ENCODE measurements around the gene MGAT4A. TPM values are rescaled to one million over a fixed set of nuclear protein-coding genes. Genes with fewer than 3 reads are reported as not detected.
A peak's percentile ranks its signal among the peaks of the same experiment; 100 is the strongest.

MGAT4A gene
- total and polyA plus RNA-seq, 3 experiments from 2014 or later: 65.2 to 211 (median 66.8) TPM

- Histone ChIP-seq H3K27me3 (ENCODE audit: insufficient read depth, low read length, poor library complexity, severe bottlenecking) (no peaks in the 10 kb centered on the region), H3K4me3 (ENCODE audit: low read length) (no peak overlapping the region), H3K36me3 (ENCODE audit: insufficient read depth, low read length) (no peaks in the 10 kb centered on the region), H3K9me3 (ENCODE audit: low read length) (no peaks in the 10 kb centered on the region), H3K27ac (ENCODE audit: low read depth, low read length) (no peak overlapping the region), H3K4me1 (ENCODE audit: insufficient read depth, low read length) (peaks cover 59% of the 10 kb centered on the region)
- Mint-ChIP-seq H3K9me3 (no peaks in the 10 kb centered on the region), H3K4me3 (peak overlapping the region in 5 of 7 donors; percentile 4 to 69 (median 32)), H3K27me3 (peaks cover 0 to 2% of the 10 kb centered on the region in 2 donors), H3K27ac (peak overlapping the region; percentile 52 to 100 (median 98)), H3K4me1 (peaks cover 57 to 71% (median 70%) of the 10 kb centered on the region in 3 donors), H3K36me3 (peaks cover 0 to 5% (median 0%) of the 10 kb centered on the region in 3 donors)
- POLR2A ChIA-PET: interaction anchor here (1.5 kb wide), 1 partner anchor 14 kb away, joined by 4 read pairs; no protein-coding TSS in a partner anchor
- no peak for DNase-seq
- CTCF ChIA-PET: interaction anchor here (1.2 to 2.1 kb wide), 2 partner anchors 16 to 49 kb away, joined by 3 to 9 read pairs; no protein-coding TSS in a partner anchor
Observed at GRCh38 chr2:98773907-98774306, 43.0 kb upstream of the MGAT4A start.

GRCh38 chr2:98773169-98773568, 42.2 kb upstream of the MGAT4A start:
- H3K9me3 ChIP-seq (ENCODE audit: low read length): no peaks in the 10 kb centered on the region
- CTCF ChIA-PET: interaction anchor here (1.2 to 2.1 kb wide), 2 partner anchors 16 to 50 kb away, joined by 3 to 9 read pairs; no protein-coding TSS in a partner anchor
- DNase-seq: no peak
- peaks cover 0 to 2% of the 10 kb centered on the region in 2 donors for H3K27me3 Mint-ChIP-seq
- POLR2A ChIA-PET: interaction anchor here (1.4 to 1.5 kb wide), 2 partner anchors 14 to 43 kb away, joined by 3 to 4 read pairs; partner anchors contain the start of gene MGAT4A
- H3K4me1 Mint-ChIP-seq: peaks cover 62 to 78% (median 78%) of the 10 kb centered on the region in 3 donors
- H3K4me1 ChIP-seq (ENCODE audit: insufficient read depth, low read length): peaks cover 66% of the 10 kb centered on the region
- H3K27ac Mint-ChIP-seq: peak overlapping the region; percentile 94 to 100 (median 98)
- no peaks in the 10 kb centered on the region for H3K36me3 ChIP-seq (ENCODE audit: insufficient read depth, low read length)
- H3K9me3 Mint-ChIP-seq: no peaks in the 10 kb centered on the region
- H3K36me3 Mint-ChIP-seq: peaks cover 0 to 5% (median 0%) of the 10 kb centered on the region in 3 donors
- no peak overlapping the region for H3K4me3 ChIP-seq (ENCODE audit: low read length)
- peak overlapping the region; percentile 85 to 97 (median 93) for H3K4me3 Mint-ChIP-seq
- no peak overlapping the region for H3K27ac ChIP-seq (ENCODE audit: low read depth, low read length)
- H3K27me3 ChIP-seq (ENCODE audit: insufficient read depth, low read length, poor library complexity, severe bottlenecking): no peaks in the 10 kb centered on the region

- Mint-ChIP-seq H3K9me3 (no peaks in the 10 kb centered on the region), H3K4me3 (peak overlapping the region; percentile 85 to 97 (median 93)), H3K27me3 (peaks cover 0 to 2% of the 10 kb centered on the region in 2 donors), H3K4me1 (peaks cover 67 to 84% (median 84%) of the 10 kb centered on the region in 3 donors), H3K27ac (peak overlapping the region; percentile 94 to 100 (median 98)), H3K36me3 (peaks cover 0 to 5% (median 0%) of the 10 kb centered on the region in 3 donors)
- Histone ChIP-seq H3K4me1 (ENCODE audit: insufficient read depth, low read length) (peaks cover 72% of the 10 kb centered on the region), H3K9me3 (ENCODE audit: low read length) (no peaks in the 10 kb centered on the region), H3K36me3 (ENCODE audit: insufficient read depth, low read length) (no peaks in the 10 kb centered on the region), H3K27me3 (ENCODE audit: insufficient read depth, low read length, poor library complexity, severe bottlenecking) (no peaks in the 10 kb centered on the region), H3K27ac (ENCODE audit: low read depth, low read length) (peak overlapping the region; percentile 70), H3K4me3 (ENCODE audit: low read length) (peak overlapping the region; percentile 54)
- no peak for DNase-seq
- CTCF ChIA-PET: interaction anchor here (2.1 to 2.4 kb wide), 3 partner anchors 40 to 124 kb away, joined by 7 to 14 read pairs (median 9); no protein-coding TSS in a partner anchor
- POLR2A ChIA-PET: interaction anchor here (1.3 to 2.6 kb wide), 4 partner anchors 13 to 49 kb away, joined by 3 to 12 read pairs (median 7); partner anchors contain the start of gene MGAT4A
Observed at GRCh38 chr2:98772536-98772935, 41.6 kb upstream of the MGAT4A start.

- ChIA-PET CTCF (interaction anchor here (0.9 to 3.5 kb wide), 14 partner anchors 8 to 123 kb away, joined by 3 to 33 read pairs (median 6); partner anchors contain the start of gene MGAT4A), POLR2A (interaction anchor here (0.7 to 3.3 kb wide), 18 partner anchors 10 to 123 kb away, joined by 3 to 94 read pairs (median 6); partner anchors contain the start of gene MGAT4A)
- peaks cover 79% of the 10 kb centered on the region for H3K4me1 ChIP-seq (ENCODE audit: insufficient read depth, low read length)
- Mint-ChIP-seq H3K36me3 (peaks cover 0 to 5% (median 0%) of the 10 kb centered on the region in 3 donors), H3K27me3 (peaks cover 0 to 2% of the 10 kb centered on the region in 2 donors), H3K9me3 (no peaks in the 10 kb centered on the region), H3K27ac (peak overlapping the region; percentile 94 to 100 (median 98)), H3K4me3 (peak overlapping the region; percentile 85 to 97 (median 93)), H3K4me1 (peaks cover 73 to 90% (median 89%) of the 10 kb centered on the region in 3 donors)
- peak overlapping the region; percentile 70 for H3K27ac ChIP-seq (ENCODE audit: low read depth, low read length)
- no peaks in the 10 kb centered on the region for H3K27me3 ChIP-seq (ENCODE audit: insufficient read depth, low read length, poor library complexity, severe bottlenecking)
- peak; percentile 30 to 88 (median 80) for DNase-seq
- H3K9me3 ChIP-seq (ENCODE audit: low read length): no peaks in the 10 kb centered on the region
- peak overlapping the region; percentile 54 for H3K4me3 ChIP-seq (ENCODE audit: low read length)
- no peaks in the 10 kb centered on the region for H3K36me3 ChIP-seq (ENCODE audit: insufficient read depth, low read length)
Observed at GRCh38 chr2:98771721-98772524, 41.0 kb upstream of the MGAT4A start.

- Mint-ChIP-seq H3K4me3 (peak overlapping the region; percentile 85 to 97 (median 93)), H3K4me1 (peaks cover 78 to 94% (median 94%) of the 10 kb centered on the region in 3 donors), H3K27me3 (peaks cover 0 to 2% of the 10 kb centered on the region in 2 donors), H3K36me3 (peaks cover 0 to 7% (median 0%) of the 10 kb centered on the region in 3 donors), H3K9me3 (no peaks in the 10 kb centered on the region), H3K27ac (peak overlapping the region; percentile 94 to 100 (median 98))
- H3K36me3 ChIP-seq (ENCODE audit: insufficient read depth, low read length): no peaks in the 10 kb centered on the region
- ChIA-PET POLR2A (interaction anchor here (0.6 to 3.3 kb wide), 22 partner anchors 10 to 316 kb away, joined by 3 to 94 read pairs (median 6); partner anchors contain the start of gene MGAT4A), CTCF (interaction anchor here (0.5 to 3.5 kb wide), 15 partner anchors 9 to 122 kb away, joined by 3 to 33 read pairs (median 6); partner anchors contain the start of gene MGAT4A)
- peak overlapping the region; percentile 70 for H3K27ac ChIP-seq (ENCODE audit: low read depth, low read length)
- H3K9me3 ChIP-seq (ENCODE audit: low read length): no peaks in the 10 kb centered on the region
- DNase-seq: no peak
- peaks cover 85% of the 10 kb centered on the region for H3K4me1 ChIP-seq (ENCODE audit: insufficient read depth, low read length)
- H3K4me3 ChIP-seq (ENCODE audit: low read length): peak overlapping the region; percentile 54
- H3K27me3 ChIP-seq (ENCODE audit: insufficient read depth, low read length, poor library complexity, severe bottlenecking): no peaks in the 10 kb centered on the region
Observed at GRCh38 chr2:98771264-98771663, 40.3 kb upstream of the MGAT4A start.

GRCh38 chr2:98769784-98770183, 38.9 kb upstream of the MGAT4A start:
- H3K9me3 ChIP-seq (ENCODE audit: low read length): no peaks in the 10 kb centered on the region
- H3K4me1 ChIP-seq (ENCODE audit: insufficient read depth, low read length): peaks cover 81% of the 10 kb centered on the region
- peak overlapping the region; percentile 94 to 100 (median 98) for H3K27ac Mint-ChIP-seq
- H3K4me3 ChIP-seq (ENCODE audit: low read length): peak overlapping the region; percentile 36
- H3K27me3 ChIP-seq (ENCODE audit: insufficient read depth, low read length, poor library complexity, severe bottlenecking): no peaks in the 10 kb centered on the region
- H3K36me3 ChIP-seq (ENCODE audit: insufficient read depth, low read length): no peaks in the 10 kb centered on the region
- H3K9me3 Mint-ChIP-seq: no peaks in the 10 kb centered on the region
- peak overlapping the region; percentile 28 for H3K27ac ChIP-seq (ENCODE audit: low read depth, low read length)
- ChIA-PET CTCF (interaction anchor here (0.9 to 3.5 kb wide), 3 partner anchors 10 to 113 kb away, joined by 3 to 23 read pairs (median 5); no protein-coding TSS in a partner anchor), POLR2A (interaction anchor here (2.1 to 3.3 kb wide), 3 partner anchors 26 to 42 kb away, joined by 11 to 94 read pairs (median 22); partner anchors contain the start of gene MGAT4A)
- H3K36me3 Mint-ChIP-seq: peaks cover 0 to 11% (median 5%) of the 10 kb centered on the region in 3 donors
- peaks cover 84 to 94% (median 91%) of the 10 kb centered on the region in 3 donors for H3K4me1 Mint-ChIP-seq
- peak; percentile 30 to 66 (median 39) for DNase-seq
- peak overlapping the region; percentile 85 to 97 (median 93) for H3K4me3 Mint-ChIP-seq
- peaks cover 0 to 2% of the 10 kb centered on the region in 2 donors for H3K27me3 Mint-ChIP-seq

- peak overlapping the region; percentile 62 to 90 (median 70) for H3K4me3 Mint-ChIP-seq
- Histone ChIP-seq H3K9me3 (ENCODE audit: low read length) (no peaks in the 10 kb centered on the region), H3K4me1 (ENCODE audit: insufficient read depth, low read length) (peaks cover 74% of the 10 kb centered on the region), H3K27me3 (ENCODE audit: insufficient read depth, low read length, poor library complexity, severe bottlenecking) (no peaks in the 10 kb centered on the region), H3K4me3 (ENCODE audit: low read length) (peak overlapping the region; percentile 36), H3K36me3 (ENCODE audit: insufficient read depth, low read length) (no peaks in the 10 kb centered on the region), H3K27ac (ENCODE audit: low read depth, low read length) (no peak overlapping the region)
- peak overlapping the region; percentile 86 to 100 (median 97) for H3K27ac Mint-ChIP-seq
- POLR2A ChIA-PET: interaction anchor here (3.3 kb wide), 1 partner anchor 37 kb away, joined by 94 read pairs; the partner anchor contains the start of gene MGAT4A
- H3K36me3 Mint-ChIP-seq: peaks cover 0 to 11% (median 5%) of the 10 kb centered on the region in 3 donors
- DNase-seq: no peak
- H3K4me1 Mint-ChIP-seq: peaks cover 81 to 92% (median 88%) of the 10 kb centered on the region in 3 donors
- H3K9me3 Mint-ChIP-seq: no peaks in the 10 kb centered on the region
- CTCF ChIA-PET: interaction anchor here (0.9 to 3.5 kb wide), 2 partner anchors 10 to 42 kb away, joined by 3 to 23 read pairs; no protein-coding TSS in a partner anchor
- peaks cover 0 to 2% of the 10 kb centered on the region in 2 donors for H3K27me3 Mint-ChIP-seq
Observed at GRCh38 chr2:98769114-98769476, 38.2 kb upstream of the MGAT4A start.

Data from CD8-positive, alpha-beta memory T cell (primary cell).